WTC11 (cell line): ENCODE results near the gene IGFALS. TPM values are rescaled to one million over a fixed set of nuclear protein-coding genes. Genes with fewer than 3 reads are reported as not detected.

ENCODE experiments used
- ATAC-seq: fragments of 200-7000 bp; cut with Tn5 transposase; 2 replicates; pipeline ENCODE4 v1.10.0; 2021; ENCODE audit warnings: mild to moderate bottlenecking, moderate library complexity
- CTCF ChIA-PET: fragments of 300-600 bp; sonication (Branson Sonifier 250); formaldehyde crosslinking; loops from one replicate; lab custom pipeline; 2021; ENCODE audit warnings: antibody characterized with exemption; lab: Charles Lee
- POLR2A ChIA-PET: fragments of 350-600 bp; sonication (Branson Sonifier 250); formaldehyde crosslinking; loops from one replicate; lab custom pipeline; 2021; ENCODE audit warnings: antibody characterized with exemption; lab: Charles Lee
- DNase-seq: peaks from one replicate; pipeline ENCODE4 v3.0.0; 2021; ENCODE audit warnings: low spot score
- H3K27ac Mint-ChIP-seq: 2 replicates; pipeline ENCODE4 v1.8.0; 2021; ENCODE audit warnings: mixed read lengths
- H3K27me3 Mint-ChIP-seq: 2 replicates; pipeline ENCODE4 v1.8.0; 2021; ENCODE audit warnings: low read depth, mild to moderate bottlenecking, moderate library complexity, mixed read lengths
- H3K36me3 Mint-ChIP-seq: 2 replicates; pipeline ENCODE4 v1.8.0; 2021; ENCODE audit warnings: mixed read lengths
- H3K4me1 Mint-ChIP-seq: 2 replicates; pipeline ENCODE4 v1.8.0; 2022; ENCODE audit warnings: mixed read lengths
- H3K4me3 Mint-ChIP-seq: 2 replicates; pipeline ENCODE4 v1.8.0; 2021; ENCODE audit warnings: mild to moderate bottlenecking, moderate library complexity, mixed read lengths
- H3K9me3 Mint-ChIP-seq: 2 replicates; pipeline ENCODE4 v1.8.0; 2021; ENCODE audit warnings: mixed read lengths
- JAZF1 ChIP-seq: fragments of 250-450 bp; sonication (Bioruptor Pico); IDR thresholded peaks from 2 replicates; pipeline ENCODE4 v1.9.0; 2021; ENCODE audit warnings: moderate library complexity, mild to moderate bottlenecking, inconsistent platforms
- NR1H2 ChIP-seq: sonication (generic); formaldehyde crosslinking; IDR thresholded peaks from 2 replicates; pipeline ENCODE4 v1.9.0; 2021; ENCODE audit warnings: mild to moderate bottlenecking, moderate library complexity, missing genetic modification reagents
- RORB ChIP-seq: fragments of 250-450 bp; sonication (Bioruptor Pico); IDR thresholded peaks from 2 replicates; pipeline ENCODE4 v1.9.0; 2021; ENCODE audit warnings: mild to moderate bottlenecking
- SMAD3 ChIP-seq: sonication (generic); formaldehyde crosslinking; IDR thresholded peaks from 2 replicates; pipeline ENCODE4 v1.8.0; 2022; ENCODE audit warnings: missing genetic modification reagents, mild to moderate bottlenecking, borderline replicate concordance
- SOX15 ChIP-seq: fragments of 250-450 bp; sonication (Bioruptor Pico); IDR thresholded peaks from 2 replicates; pipeline ENCODE4 v1.9.0; 2021; ENCODE audit warnings: mild to moderate bottlenecking
- ZBTB21 ChIP-seq: sonication (generic); formaldehyde crosslinking; IDR thresholded peaks from 2 replicates; pipeline ENCODE4 v1.8.1; 2023; ENCODE audit warnings: mild to moderate bottlenecking, missing genetic modification reagents, borderline replicate concordance
- ZNF121 ChIP-seq: sonication (generic); formaldehyde crosslinking; IDR thresholded peaks from 2 replicates; pipeline ENCODE4 v1.8.0; 2023; ENCODE audit warnings: missing genetic modification reagents
- ZNF138 ChIP-seq: sonication (generic); formaldehyde crosslinking; conservative IDR thresholded peaks from 2 replicates; pipeline ENCODE4 v1.8.1; 2022; ENCODE audit warnings: mild to moderate bottlenecking, moderate library complexity, missing genetic modification reagents
- ZNF396 ChIP-seq: fragments of 250-450 bp; sonication (Bioruptor Pico); IDR thresholded peaks from 2 replicates; pipeline ENCODE4 v1.8.0; 2021; ENCODE audit warnings: mild to moderate bottlenecking, moderate library complexity, borderline replicate concordance
- ZNF416 ChIP-seq: fragments of 250-450 bp; sonication (Bioruptor Pico); IDR thresholded peaks from 2 replicates; pipeline ENCODE4 v1.9.0; 2021; ENCODE audit warnings: mild to moderate bottlenecking, inconsistent platforms
- ZNF423 ChIP-seq: fragments of 250-450 bp; sonication (Bioruptor Pico); IDR thresholded peaks from 2 replicates; pipeline ENCODE4 v2.1.2; 2022; ENCODE audit warnings: mild to moderate bottlenecking, moderate library complexity
- ZNF671 ChIP-seq: fragments of 250-450 bp; sonication (Bioruptor Pico); IDR thresholded peaks from 2 replicates; pipeline ENCODE4 v1.8.0; 2021; ENCODE audit warnings: mild to moderate bottlenecking
- total RNA-seq: library from RNA; stranded (reverse); gene quantifications from 3 replicates; pipeline ENCODE4 v1.2.3, GENCODE V29; 2021
- TF ChIP-seq, protein P1 (sequence below): fragments of 250-450 bp; sonication (Bioruptor Pico); IDR thresholded peaks from 2 replicates; pipeline ENCODE4 v2.1.2; 2022; ENCODE audit warnings: mild to moderate bottlenecking, moderate library complexity
- TF ChIP-seq, protein P2 (sequence below): sonication (generic); formaldehyde crosslinking; IDR thresholded peaks from 2 replicates; pipeline ENCODE4 v1.8.0; 2023; ENCODE audit warnings: missing genetic modification reagents, mild to moderate bottlenecking, borderline replicate concordance
- TF ChIP-seq, protein P3 (sequence below): fragments of 250-450 bp; sonication (Bioruptor Pico); conservative IDR thresholded peaks from 2 replicates; pipeline ENCODE4 v1.9.0; 2021; ENCODE audit warnings: mild to moderate bottlenecking
- TF ChIP-seq, protein P4 (sequence below): fragments of 200-600 bp; IDR thresholded peaks from 2 replicates; pipeline ENCODE4 v1.8.0; 2022; ENCODE audit warnings: antibody characterized with exemption
- TF ChIP-seq, protein P5 (sequence below): sonication (generic); formaldehyde crosslinking; IDR thresholded peaks from 2 replicates; pipeline ENCODE4 v1.8.0; 2022; ENCODE audit warnings: mild to moderate bottlenecking, missing genetic modification reagents
- TF ChIP-seq, protein P6 (sequence below): sonication (generic); formaldehyde crosslinking; IDR thresholded peaks from 2 replicates; pipeline ENCODE4 v1.8.1; 2022; ENCODE audit warnings: missing genetic modification reagents, borderline replicate concordance
- TF ChIP-seq, protein P7 (sequence below): fragments of 250-450 bp; sonication (Bioruptor Pico); IDR thresholded peaks from 2 replicates; pipeline ENCODE4 v1.9.0; 2021; ENCODE audit warnings: mild to moderate bottlenecking
- TF ChIP-seq, protein P8 (sequence below): sonication (generic); formaldehyde crosslinking; IDR thresholded peaks from 2 replicates; pipeline ENCODE4 v1.8.0; 2022; ENCODE audit warnings: missing genetic modification reagents

Gene IGFALS
- total RNA-seq, 1 experiment from 2014 or later: not detected

DNA sequence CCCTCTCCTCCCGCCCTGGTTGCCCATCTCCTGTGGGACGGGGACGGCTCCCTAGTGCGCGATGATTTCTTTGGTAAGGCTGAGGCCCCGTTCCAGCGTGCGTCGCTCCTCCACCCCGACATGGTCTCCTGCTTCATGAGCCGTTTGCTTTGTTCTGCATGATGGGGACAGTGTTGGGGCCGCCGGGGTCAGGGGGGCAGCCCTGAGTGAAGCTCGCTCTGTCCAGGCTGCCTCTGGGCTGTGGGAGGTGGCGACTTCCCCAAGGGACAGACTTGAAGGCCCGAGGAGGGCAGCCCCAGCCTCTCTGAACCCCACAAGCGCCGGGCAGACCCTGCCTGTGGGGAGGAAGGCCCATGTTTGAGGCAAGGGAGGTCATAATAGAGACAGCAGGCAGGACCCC lies 34.6 kb downstream of the IGFALS start:
- Mint-ChIP-seq H3K36me3 (peaks cover 3% of the 10 kb centered on the region; the same call in 1 of the 2 replicates), H3K4me3 (no peak overlapping the region), H3K27ac (no peak overlapping the region), H3K4me1 (no peaks in the 10 kb centered on the region), H3K9me3 (no peaks in the 10 kb centered on the region), H3K27me3 (no peaks in the 10 kb centered on the region)
- no peak for DNase-seq
- TF ChIP-seq, protein P1, sequence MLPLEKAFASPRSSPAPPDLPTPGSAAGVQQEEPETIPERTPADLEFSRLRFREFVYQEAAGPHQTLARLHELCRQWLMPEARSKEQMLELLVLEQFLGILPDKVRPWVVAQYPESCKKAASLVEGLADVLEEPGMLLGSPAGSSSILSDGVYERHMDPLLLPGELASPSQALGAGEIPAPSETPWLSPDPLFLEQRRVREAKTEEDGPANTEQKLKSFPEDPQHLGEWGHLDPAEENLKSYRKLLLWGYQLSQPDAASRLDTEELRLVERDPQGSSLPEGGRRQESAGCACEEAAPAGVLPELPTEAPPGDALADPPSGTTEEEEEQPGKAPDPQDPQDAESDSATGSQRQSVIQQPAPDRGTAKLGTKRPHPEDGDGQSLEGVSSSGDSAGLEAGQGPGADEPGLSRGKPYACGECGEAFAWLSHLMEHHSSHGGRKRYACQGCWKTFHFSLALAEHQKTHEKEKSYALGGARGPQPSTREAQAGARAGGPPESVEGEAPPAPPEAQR (CRISPR knock-in tag): no peak
- TF ChIP-seq ZNF396 (CRISPR knock-in tag): no peak
- no peak for TF ChIP-seq NR1H2 (CRISPR knock-in tag)
- TF ChIP-seq SOX15 (CRISPR knock-in tag): no peak
- TF ChIP-seq ZNF416 (CRISPR knock-in tag): no peak
- TF ChIP-seq ZNF121 (CRISPR knock-in tag): no peak
- TF ChIP-seq, protein P2, sequence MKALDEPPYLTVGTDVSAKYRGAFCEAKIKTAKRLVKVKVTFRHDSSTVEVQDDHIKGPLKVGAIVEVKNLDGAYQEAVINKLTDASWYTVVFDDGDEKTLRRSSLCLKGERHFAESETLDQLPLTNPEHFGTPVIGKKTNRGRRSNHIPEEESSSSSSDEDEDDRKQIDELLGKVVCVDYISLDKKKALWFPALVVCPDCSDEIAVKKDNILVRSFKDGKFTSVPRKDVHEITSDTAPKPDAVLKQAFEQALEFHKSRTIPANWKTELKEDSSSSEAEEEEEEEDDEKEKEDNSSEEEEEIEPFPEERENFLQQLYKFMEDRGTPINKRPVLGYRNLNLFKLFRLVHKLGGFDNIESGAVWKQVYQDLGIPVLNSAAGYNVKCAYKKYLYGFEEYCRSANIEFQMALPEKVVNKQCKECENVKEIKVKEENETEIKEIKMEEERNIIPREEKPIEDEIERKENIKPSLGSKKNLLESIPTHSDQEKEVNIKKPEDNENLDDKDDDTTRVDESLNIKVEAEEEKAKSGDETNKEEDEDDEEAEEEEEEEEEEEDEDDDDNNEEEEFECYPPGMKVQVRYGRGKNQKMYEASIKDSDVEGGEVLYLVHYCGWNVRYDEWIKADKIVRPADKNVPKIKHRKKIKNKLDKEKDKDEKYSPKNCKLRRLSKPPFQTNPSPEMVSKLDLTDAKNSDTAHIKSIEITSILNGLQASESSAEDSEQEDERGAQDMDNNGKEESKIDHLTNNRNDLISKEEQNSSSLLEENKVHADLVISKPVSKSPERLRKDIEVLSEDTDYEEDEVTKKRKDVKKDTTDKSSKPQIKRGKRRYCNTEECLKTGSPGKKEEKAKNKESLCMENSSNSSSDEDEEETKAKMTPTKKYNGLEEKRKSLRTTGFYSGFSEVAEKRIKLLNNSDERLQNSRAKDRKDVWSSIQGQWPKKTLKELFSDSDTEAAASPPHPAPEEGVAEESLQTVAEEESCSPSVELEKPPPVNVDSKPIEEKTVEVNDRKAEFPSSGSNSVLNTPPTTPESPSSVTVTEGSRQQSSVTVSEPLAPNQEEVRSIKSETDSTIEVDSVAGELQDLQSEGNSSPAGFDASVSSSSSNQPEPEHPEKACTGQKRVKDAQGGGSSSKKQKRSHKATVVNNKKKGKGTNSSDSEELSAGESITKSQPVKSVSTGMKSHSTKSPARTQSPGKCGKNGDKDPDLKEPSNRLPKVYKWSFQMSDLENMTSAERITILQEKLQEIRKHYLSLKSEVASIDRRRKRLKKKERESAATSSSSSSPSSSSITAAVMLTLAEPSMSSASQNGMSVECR: no peak
- TF ChIP-seq, protein P3, sequence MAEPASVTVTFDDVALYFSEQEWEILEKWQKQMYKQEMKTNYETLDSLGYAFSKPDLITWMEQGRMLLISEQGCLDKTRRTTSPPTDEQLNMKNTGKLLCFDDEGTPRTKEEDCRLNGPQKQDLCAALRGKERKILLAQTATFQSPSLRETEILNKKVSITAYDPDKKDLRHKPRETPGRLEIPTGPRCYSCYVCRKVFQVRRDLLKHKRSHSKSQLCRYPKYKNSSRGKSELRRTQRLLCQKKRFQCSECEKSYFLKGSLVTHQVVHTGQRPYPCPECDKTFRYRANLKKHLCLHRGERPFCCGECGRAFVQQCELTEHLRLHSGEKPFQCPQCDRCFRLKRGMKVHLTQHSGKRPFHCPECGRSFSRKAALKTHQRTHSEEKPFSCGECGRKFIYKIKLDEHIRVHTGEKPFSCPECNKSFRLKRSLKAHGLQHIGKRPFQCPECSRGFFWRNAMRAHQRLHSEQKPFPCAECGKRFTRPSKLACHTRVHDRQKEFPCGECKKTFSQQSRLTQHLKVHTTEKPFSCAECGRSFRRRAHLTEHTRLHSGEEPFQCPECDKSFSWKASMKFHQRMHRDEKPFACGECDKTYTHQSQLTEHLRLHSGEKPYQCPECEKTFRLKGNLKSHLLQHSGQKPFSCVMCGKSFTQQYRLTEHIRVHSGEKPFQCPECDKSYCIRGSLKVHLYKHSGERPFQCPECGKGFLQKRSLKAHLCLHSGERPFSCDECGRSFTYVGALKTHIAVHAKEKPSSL (CRISPR knock-in tag): no peak
- TF ChIP-seq SMAD3 (CRISPR knock-in tag): no peak
- TF ChIP-seq JAZF1 (CRISPR knock-in tag): no peak
- TF ChIP-seq ZBTB21 (CRISPR knock-in tag): no peak
- TF ChIP-seq, protein P4, sequence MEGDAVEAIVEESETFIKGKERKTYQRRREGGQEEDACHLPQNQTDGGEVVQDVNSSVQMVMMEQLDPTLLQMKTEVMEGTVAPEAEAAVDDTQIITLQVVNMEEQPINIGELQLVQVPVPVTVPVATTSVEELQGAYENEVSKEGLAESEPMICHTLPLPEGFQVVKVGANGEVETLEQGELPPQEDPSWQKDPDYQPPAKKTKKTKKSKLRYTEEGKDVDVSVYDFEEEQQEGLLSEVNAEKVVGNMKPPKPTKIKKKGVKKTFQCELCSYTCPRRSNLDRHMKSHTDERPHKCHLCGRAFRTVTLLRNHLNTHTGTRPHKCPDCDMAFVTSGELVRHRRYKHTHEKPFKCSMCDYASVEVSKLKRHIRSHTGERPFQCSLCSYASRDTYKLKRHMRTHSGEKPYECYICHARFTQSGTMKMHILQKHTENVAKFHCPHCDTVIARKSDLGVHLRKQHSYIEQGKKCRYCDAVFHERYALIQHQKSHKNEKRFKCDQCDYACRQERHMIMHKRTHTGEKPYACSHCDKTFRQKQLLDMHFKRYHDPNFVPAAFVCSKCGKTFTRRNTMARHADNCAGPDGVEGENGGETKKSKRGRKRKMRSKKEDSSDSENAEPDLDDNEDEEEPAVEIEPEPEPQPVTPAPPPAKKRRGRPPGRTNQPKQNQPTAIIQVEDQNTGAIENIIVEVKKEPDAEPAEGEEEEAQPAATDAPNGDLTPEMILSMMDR: no peak
- TF ChIP-seq, protein P5, sequence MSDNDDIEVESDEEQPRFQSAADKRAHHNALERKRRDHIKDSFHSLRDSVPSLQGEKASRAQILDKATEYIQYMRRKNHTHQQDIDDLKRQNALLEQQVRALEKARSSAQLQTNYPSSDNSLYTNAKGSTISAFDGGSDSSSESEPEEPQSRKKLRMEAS (CRISPR knock-in tag): no peak
- TF ChIP-seq, protein P6, sequence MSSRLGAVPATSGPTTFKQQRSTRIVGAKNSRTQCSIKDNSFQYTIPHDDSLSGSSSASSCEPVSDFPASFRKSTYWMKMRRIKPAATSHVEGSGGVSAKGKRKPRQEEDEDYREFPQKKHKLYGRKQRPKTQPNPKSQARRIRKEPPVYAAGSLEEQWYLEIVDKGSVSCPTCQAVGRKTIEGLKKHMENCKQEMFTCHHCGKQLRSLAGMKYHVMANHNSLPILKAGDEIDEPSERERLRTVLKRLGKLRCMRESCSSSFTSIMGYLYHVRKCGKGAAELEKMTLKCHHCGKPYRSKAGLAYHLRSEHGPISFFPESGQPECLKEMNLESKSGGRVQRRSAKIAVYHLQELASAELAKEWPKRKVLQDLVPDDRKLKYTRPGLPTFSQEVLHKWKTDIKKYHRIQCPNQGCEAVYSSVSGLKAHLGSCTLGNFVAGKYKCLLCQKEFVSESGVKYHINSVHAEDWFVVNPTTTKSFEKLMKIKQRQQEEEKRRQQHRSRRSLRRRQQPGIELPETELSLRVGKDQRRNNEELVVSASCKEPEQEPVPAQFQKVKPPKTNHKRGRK (CRISPR knock-in tag): no peak
- TF ChIP-seq ZNF671 (CRISPR knock-in tag): no peak
- TF ChIP-seq, protein P7, sequence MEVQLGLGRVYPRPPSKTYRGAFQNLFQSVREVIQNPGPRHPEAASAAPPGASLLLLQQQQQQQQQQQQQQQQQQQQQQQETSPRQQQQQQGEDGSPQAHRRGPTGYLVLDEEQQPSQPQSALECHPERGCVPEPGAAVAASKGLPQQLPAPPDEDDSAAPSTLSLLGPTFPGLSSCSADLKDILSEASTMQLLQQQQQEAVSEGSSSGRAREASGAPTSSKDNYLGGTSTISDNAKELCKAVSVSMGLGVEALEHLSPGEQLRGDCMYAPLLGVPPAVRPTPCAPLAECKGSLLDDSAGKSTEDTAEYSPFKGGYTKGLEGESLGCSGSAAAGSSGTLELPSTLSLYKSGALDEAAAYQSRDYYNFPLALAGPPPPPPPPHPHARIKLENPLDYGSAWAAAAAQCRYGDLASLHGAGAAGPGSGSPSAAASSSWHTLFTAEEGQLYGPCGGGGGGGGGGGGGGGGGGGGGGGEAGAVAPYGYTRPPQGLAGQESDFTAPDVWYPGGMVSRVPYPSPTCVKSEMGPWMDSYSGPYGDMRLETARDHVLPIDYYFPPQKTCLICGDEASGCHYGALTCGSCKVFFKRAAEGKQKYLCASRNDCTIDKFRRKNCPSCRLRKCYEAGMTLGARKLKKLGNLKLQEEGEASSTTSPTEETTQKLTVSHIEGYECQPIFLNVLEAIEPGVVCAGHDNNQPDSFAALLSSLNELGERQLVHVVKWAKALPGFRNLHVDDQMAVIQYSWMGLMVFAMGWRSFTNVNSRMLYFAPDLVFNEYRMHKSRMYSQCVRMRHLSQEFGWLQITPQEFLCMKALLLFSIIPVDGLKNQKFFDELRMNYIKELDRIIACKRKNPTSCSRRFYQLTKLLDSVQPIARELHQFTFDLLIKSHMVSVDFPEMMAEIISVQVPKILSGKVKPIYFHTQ: no peak
- TF ChIP-seq, protein P8, sequence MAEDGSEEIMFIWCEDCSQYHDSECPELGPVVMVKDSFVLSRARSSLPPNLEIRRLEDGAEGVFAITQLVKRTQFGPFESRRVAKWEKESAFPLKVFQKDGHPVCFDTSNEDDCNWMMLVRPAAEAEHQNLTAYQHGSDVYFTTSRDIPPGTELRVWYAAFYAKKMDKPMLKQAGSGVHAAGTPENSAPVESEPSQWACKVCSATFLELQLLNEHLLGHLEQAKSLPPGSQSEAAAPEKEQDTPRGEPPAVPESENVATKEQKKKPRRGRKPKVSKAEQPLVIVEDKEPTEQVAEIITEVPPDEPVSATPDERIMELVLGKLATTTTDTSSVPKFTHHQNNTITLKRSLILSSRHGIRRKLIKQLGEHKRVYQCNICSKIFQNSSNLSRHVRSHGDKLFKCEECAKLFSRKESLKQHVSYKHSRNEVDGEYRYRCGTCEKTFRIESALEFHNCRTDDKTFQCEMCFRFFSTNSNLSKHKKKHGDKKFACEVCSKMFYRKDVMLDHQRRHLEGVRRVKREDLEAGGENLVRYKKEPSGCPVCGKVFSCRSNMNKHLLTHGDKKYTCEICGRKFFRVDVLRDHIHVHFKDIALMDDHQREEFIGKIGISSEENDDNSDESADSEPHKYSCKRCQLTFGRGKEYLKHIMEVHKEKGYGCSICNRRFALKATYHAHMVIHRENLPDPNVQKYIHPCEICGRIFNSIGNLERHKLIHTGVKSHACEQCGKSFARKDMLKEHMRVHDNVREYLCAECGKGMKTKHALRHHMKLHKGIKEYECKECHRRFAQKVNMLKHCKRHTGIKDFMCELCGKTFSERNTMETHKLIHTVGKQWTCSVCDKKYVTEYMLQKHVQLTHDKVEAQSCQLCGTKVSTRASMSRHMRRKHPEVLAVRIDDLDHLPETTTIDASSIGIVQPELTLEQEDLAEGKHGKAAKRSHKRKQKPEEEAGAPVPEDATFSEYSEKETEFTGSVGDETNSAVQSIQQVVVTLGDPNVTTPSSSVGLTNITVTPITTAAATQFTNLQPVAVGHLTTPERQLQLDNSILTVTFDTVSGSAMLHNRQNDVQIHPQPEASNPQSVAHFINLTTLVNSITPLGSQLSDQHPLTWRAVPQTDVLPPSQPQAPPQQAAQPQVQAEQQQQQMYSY (CRISPR knock-in tag): no peak
- TF ChIP-seq ZNF423 (CRISPR knock-in tag): no peak
- TF ChIP-seq RORB (CRISPR knock-in tag): no peak
- no peak for TF ChIP-seq ZNF138 (CRISPR knock-in tag)
- POLR2A ChIA-PET: no interaction called here
- CTCF ChIA-PET: no interaction called here
- ATAC-seq: no peak
